SH-SY5Y (cell line): ENCODE measurements around the gene NFIA.

Experiments used
- GATA2 ChIP-seq: IDR thresholded peaks from 2 replicates; pipeline ENCODE4 v1.6.1; 2011; ENCODE audit warnings: mild to moderate bottlenecking, low read depth, low read length
- GATA3 ChIP-seq: IDR thresholded peaks from 2 replicates; pipeline ENCODE4 v1.6.1; 2011; ENCODE audit warnings: low read depth, mild to moderate bottlenecking, low read length, moderate library complexity

DNA sequence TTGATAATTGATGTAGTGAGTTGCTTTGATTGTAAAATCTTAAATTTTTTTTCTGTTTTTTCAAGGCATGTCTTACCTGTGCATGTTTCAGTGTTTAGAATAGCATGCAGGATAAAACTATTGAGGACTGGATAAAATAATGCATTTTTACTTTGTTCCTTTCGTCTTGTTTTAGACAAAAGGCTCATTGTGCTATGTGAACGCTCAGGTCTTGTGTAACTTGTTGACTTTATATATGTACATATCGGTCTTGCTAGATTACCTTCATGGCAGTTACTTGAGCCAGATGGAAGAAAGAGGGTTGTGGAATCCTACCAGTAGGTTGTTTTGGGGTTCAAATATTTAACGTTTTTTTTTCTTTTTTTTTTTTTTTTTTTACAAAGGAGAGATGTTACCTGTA lies 7.0 kb downstream of the NFIA start:
- no peak for TF ChIP-seq GATA2
- TF ChIP-seq GATA3, result no peak
